NCI-H187 treated with DMSO at 0.1 percent for 48 hours (cell line): ENCODE data around the gene ANOS1.

Experiments used
- DNase-seq: peaks from one replicate; lab custom pipeline; 2025; lab: John Stamatoyannopoulos, UW

ANOS1 gene

GRCh38 chrX:8714164-8714563, 17.8 kb downstream of the ANOS1 start:
- DNase-seq, result no peak

DNA sequence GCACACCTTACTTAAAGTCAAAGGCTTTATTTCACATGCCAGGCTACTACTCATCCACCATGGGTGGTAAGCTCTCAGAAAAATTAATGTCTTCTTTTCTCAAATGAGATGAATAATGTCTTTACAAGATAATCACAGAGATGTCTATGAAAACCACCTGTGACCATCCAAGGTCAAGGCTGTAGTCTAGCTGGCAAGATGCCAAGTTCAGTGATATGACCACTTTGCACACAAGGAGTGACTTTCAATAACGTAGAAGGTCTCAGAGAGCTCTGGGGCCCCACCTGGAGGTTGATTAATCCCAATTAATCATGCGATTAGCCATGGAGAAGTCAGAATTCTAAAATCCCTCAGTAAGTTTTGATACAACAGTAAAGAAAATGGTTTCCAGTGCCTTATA, 20.5 kb downstream of the ANOS1 start:
- DNase-seq, result no peak

DNA sequence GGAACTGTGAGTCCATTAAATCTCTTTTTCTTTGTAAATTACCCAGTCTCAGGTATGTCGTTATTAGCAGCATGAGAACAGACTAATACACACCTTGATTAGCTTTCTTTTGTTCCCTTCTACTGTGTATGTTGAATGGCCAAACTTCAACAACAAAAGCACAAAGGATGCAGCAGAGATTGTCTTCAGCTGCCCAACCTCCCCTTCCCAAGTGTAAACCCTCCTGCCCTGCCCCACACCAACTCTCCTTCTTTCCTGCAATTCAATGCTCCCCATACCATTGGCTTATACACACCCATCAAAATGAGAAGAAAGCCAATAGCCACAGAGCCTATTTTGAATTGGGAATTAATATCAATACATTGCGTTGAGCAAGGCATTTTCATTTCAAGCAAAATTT, 27.8 kb downstream of the ANOS1 start:
- DNase-seq, result no peak

DNA sequence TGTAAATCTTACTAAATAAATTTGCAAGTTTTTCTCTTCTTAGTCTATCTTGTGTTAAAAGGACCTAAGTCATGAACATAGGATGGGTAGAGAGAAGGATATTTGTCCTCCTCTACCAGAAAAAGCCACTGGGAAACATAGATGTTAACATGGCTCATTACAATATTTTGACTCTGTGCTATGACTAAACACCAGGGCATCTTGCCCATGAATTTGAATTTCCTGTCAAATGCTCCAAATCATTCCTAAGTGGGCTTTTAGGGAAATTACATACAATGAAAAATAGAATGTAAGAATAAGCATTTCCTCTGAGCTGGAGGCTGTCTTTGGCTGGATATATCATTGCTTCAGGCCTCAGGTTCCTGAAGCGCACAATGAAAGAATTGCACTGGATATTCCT, 39.1 kb downstream of the ANOS1 start:
- DNase-seq, result no peak

DNA sequence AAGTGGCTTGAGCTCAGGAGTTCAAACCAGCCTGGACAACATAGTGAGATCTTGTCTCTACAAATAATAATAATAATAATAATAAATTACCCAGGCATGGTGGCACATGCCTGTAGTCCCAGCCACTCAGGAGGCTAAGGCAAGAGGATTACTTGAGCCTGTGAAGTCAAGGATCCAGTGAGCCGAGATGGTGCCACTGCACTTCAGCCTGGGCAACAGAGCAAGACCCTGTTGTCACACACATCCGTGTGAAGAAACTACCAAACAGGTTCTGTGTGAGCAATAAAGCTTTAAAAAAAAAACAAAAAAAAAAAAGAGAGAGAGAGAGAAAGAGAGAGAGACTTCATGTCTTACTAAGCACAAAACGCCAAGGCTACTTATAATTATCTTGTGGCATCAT, 42.5 kb downstream of the ANOS1 start:
- no peak for DNase-seq

DNA sequence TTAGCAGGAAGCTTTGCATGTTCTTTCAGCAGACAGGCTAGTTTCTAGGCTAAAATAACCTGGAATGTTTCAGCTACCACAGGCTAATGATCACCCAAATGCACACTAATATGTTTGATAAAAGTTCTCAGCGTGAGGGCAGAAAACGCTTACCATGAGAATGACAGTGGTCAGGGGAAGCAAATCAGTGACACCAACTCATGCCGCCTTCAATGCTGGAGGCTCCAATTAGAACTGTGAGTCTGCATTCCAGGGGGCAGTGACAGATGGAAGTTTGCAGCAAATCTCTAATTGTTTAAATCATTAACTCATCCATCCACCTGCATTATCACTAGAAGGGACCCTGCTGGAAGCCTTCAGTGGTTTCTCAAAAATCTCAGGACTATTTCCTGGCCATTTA, 43.2 kb downstream of the ANOS1 start:
- DNase-seq, result no peak

DNA sequence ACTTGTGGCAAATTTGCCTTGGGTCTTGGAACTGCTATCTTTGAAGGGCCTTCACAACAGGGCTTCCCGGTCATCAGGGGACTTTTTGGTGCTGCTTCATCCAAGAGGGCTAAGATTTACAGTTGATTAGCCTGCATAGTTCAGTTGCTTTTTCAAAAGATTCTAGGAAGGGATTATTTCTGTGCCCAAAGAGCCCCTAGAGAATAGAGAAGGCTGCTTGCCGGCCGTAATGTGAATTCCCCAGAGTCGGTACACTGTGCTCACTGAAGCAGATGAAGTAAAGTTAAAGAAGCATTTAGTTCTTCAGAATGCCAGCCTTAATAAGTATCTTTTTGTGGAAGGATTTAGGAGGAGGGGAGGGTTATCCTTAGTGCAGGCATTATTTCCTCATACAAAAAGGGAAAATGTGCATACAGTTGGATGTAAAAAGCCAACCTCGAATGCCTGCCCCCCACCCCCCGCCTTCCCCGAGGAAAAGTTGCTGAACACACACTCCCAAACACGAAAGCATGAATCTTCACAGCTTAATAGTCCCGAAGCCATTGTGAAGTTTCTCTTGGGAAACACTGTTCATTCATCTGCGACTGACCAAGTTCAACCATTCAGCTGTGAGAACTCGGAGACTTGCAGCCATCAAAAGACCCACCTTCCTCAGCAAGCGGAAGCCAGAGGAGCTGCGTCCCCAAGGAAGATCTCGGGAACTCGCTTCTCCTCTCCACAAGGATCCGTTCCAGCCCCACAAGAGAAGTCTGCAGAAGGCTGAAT, 47.6 kb downstream of the ANOS1 start:
- DNase-seq, result no peak

GRCh38 chrX:8683687-8684086, 48.2 kb downstream of the ANOS1 start:
- DNase-seq, result no peak

GRCh38 chrX:8679550-8679949, 52.4 kb downstream of the ANOS1 start:
- no peak for DNase-seq

- no peak for DNase-seq
Measured at GRCh38 chrX:8675006-8675630, 56.8 kb downstream of the ANOS1 start.

- DNase-seq, result no peak
Measured at GRCh38 chrX:8673201-8673600, 58.7 kb downstream of the ANOS1 start.

DNA sequence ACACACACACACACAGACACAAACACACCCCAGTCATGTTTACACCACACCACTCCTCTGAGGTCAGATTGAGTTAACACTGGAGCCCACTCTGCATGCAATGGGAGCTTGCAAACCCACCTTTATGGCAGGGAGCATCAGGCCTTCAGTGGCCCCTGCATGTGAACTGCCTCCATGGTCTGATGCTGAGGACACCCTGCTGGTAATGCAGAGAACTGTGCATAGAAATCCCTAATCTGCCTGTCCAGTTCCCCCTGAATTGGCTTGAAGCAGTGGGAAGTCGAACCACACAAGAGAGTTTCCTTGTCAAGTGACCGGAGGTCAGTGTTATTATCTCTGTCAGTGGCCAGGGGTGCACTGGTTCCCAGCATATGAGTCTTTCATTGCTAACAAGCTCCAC, 59.8 kb downstream of the ANOS1 start:
- no peak for DNase-seq

- no peak for DNase-seq
Measured at GRCh38 chrX:8668813-8669212, 63.1 kb downstream of the ANOS1 start.

GRCh38 chrX:8663325-8663724, 68.6 kb downstream of the ANOS1 start:
- DNase-seq, result no peak

- no peak for DNase-seq
Measured at GRCh38 chrX:8657883-8658282, 74.1 kb downstream of the ANOS1 start.

- DNase-seq, result no peak
Measured at GRCh38 chrX:8653956-8654355, 78.0 kb downstream of the ANOS1 start.

DNA sequence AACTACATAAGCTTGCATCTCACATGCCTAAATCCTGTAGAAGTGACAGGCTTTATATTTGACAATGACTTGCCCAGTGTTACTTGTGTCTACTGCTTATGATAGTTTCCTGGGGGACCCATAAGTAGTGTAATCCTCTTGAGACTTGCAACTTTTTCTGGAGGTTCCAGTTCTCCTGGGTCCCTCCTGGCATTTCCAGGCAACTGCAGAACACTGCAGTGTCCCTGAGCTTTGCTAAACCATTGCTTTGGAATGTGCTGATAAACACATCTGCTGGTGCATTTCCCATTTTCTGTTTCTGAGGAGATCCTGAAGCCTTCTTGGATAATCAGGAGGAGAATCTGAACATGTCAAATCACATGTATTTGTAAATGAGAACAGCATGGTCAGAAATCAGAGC, 82.0 kb downstream of the ANOS1 start:
- no peak for DNase-seq

GRCh38 chrX:8647176-8647575, 84.8 kb downstream of the ANOS1 start:
- DNase-seq, result no peak

DNA sequence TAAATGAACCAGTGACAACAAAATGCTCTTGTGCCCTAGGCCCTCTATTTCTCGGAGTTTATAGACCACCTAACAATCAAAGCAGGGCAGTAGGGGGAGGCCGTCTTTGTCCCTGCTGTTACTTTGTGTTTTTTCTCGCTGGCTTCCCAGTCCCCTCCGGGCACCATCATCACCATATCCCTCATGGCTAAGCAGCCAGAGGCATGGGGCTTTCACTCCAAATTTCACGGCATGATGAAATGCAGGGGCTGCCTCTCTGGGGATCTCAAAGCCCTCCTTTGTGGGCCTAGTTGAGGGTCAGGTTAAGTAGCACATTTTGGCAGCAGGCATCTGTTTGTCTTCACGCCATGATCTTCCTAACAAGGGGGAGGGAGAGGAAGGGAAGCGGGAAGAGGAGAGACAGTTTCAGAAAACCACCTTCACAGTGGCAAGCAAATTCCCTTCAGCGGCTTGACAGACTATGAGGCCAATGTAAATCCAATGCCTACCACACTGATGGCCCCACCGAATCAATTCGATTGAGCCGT, 91.9 kb downstream of the ANOS1 start:
- DNase-seq, result no peak

- no peak for DNase-seq
Measured at GRCh38 chrX:8636497-8636896, 95.4 kb downstream of the ANOS1 start.

GRCh38 chrX:8635812-8636211, 96.1 kb downstream of the ANOS1 start:
- DNase-seq, result no peak

GRCh38 chrX:8632924-8633323, 99.0 kb downstream of the ANOS1 start:
- DNase-seq, result no peak

- no peak for DNase-seq
Measured at GRCh38 chrX:8629871-8630270, 102.1 kb downstream of the ANOS1 start.

DNA sequence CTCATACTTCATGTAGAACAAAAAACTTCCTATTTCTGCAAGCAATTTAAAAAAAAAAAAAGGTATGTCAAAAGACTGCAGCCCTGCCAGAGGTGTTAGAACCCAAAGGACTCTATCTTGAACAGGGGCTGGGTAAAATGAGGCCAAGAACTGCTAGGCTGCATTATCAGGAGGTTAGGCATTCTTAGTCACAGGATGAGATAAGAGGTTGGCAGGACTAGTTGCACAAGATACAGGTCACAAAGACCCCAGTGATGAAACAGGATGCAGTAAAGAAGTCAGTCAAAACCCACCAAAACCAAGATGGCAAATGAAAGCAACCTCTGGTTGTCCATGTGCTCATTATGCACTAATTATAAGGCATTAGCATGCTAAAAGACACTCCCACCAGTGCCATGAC, 104.1 kb downstream of the ANOS1 start:
- DNase-seq, result no peak
